Testis (tissue), 2 donors: Measurements from ENCODE around the gene ENAM.

Experiments
- POLR2A ChIP-seq: fragments of 450-650 bp; IDR thresholded peaks from one replicate; pipeline ENCODE4 v1.6.1; 2017; ENCODE audit warnings: antibody characterized with exemption, mild to moderate bottlenecking, moderate library complexity
- TF ChIP-seq, protein P1 (sequence below), 3 experiments: fragments of 450-650 bp in 2 of 3; fragments of 200-600 bp in 1 of 3; sonication (generic) in 1 of 3; IDR thresholded peaks; one replicate each; pipeline ENCODE4 v1.5.1; 2016 to 2019; ENCODE audit warnings: antibody characterized with exemption in 3 of 3, mild to moderate bottlenecking in 2 of 3, moderate library complexity in 1 of 3

DNA sequence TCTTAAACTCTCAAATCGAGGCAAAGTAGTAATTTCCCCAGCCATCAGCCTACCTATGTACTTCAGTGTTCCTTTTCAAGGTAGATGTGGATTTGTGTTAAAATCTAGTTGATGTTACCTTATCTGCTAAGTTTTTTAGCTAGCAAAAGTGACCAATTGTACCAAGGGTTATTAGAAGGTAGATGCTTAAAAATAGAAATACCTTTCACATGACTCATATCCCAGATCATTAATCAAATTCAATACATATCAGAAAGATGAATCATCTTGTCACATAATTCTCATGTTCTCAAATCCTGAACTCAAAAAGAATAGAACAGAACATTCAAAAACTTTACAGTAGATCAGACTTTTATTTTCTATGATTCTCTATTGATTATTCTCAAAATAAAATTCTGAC lies 3.5 kb downstream of the ENAM start:
- no peak for TF ChIP-seq POLR2A
- TF ChIP-seq, protein P1, sequence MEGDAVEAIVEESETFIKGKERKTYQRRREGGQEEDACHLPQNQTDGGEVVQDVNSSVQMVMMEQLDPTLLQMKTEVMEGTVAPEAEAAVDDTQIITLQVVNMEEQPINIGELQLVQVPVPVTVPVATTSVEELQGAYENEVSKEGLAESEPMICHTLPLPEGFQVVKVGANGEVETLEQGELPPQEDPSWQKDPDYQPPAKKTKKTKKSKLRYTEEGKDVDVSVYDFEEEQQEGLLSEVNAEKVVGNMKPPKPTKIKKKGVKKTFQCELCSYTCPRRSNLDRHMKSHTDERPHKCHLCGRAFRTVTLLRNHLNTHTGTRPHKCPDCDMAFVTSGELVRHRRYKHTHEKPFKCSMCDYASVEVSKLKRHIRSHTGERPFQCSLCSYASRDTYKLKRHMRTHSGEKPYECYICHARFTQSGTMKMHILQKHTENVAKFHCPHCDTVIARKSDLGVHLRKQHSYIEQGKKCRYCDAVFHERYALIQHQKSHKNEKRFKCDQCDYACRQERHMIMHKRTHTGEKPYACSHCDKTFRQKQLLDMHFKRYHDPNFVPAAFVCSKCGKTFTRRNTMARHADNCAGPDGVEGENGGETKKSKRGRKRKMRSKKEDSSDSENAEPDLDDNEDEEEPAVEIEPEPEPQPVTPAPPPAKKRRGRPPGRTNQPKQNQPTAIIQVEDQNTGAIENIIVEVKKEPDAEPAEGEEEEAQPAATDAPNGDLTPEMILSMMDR (IDR thresholded peaks at IDR 0.05) = no peak
